ENCODE data around the gene TMEM108.

- TF ChIP-seq POLR2AphosphoS5 (IDR thresholded peaks at IDR 0.05; ENCODE audit: borderline replicate concordance, low read depth, low read length) (no peak), EZH2 (IDR thresholded peaks at IDR 0.05) (no peak), FOXP2 (optimal IDR thresholded peaks at IDR 0.05; ENCODE audit: control extremely low read depth, extremely low read length, insufficient read depth) (no peak)
Observed at GRCh38 chr3:133270631-133271030, 232.4 kb downstream of the TMEM108 start.
